ENCODE data around the gene GRM7.

Gene GRM7

GRCh38 chr3:7029562-7029961 lies 168.6 kb downstream of the GRM7 start:
- H3K27me3 Mint-ChIP-seq, result no peaks in the 10 kb centered on the region
- peaks cover 6% of the 10 kb centered on the region for H3K9me3 Mint-ChIP-seq
- H3K4me3 Mint-ChIP-seq, result no peak overlapping the region
- H3K27ac Mint-ChIP-seq, result no peak overlapping the region
- H3K4me1 Mint-ChIP-seq, result no peaks in the 10 kb centered on the region
- H3K36me3 Mint-ChIP-seq, result no peaks in the 10 kb centered on the region
- no peak for ATAC-seq

GRCh38 chr3:7038394-7038793 lies 177.5 kb downstream of the GRM7 start:
- Mint-ChIP-seq H3K36me3 (no peaks in the 10 kb centered on the region), H3K4me1 (no peaks in the 10 kb centered on the region), H3K4me3 (no peak overlapping the region), H3K27ac (no peak overlapping the region), H3K27me3 (no peaks in the 10 kb centered on the region), H3K9me3 (peaks cover 5% of the 10 kb centered on the region)
- no peak for ATAC-seq

- H3K27me3 Mint-ChIP-seq, result no peaks in the 10 kb centered on the region
- no peaks in the 10 kb centered on the region for H3K36me3 Mint-ChIP-seq
- H3K4me1 Mint-ChIP-seq, result no peaks in the 10 kb centered on the region
- H3K4me3 Mint-ChIP-seq, result no peak overlapping the region
- H3K27ac Mint-ChIP-seq, result no peak overlapping the region
- ATAC-seq, result no peak
- peaks cover 9% of the 10 kb centered on the region for H3K9me3 Mint-ChIP-seq
Observed at GRCh38 chr3:7062714-7063113, 201.8 kb downstream of the GRM7 start.

DNA sequence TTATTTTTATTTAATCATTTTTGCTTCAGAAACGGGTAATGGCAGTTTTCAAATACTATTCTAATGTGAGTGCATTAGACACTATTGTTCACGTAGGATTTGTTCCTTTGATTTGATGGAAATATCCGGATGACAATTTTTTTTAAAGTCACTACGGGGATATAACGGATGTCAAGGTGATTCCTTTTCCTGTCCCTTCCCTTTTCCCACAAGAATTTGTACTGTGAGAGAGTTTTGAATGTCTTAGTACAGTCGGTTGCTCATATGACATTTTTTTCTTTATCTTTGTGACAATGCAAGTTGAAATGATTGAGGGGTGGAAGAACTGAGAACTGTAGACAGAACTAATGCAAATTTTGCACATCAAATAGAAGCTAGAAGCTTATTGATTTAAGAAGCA lies 209.5 kb downstream of the GRM7 start:
- Mint-ChIP-seq H3K27ac (no peak overlapping the region), H3K4me1 (no peaks in the 10 kb centered on the region)
- ATAC-seq, result no peak

GRCh38 chr3:7074217-7074616 lies 213.3 kb downstream of the GRM7 start:
- Mint-ChIP-seq H3K27me3 (no peaks in the 10 kb centered on the region), H3K4me1 (no peaks in the 10 kb centered on the region), H3K9me3 (peaks cover 2% of the 10 kb centered on the region), H3K27ac (no peak overlapping the region), H3K4me3 (no peak overlapping the region), H3K36me3 (no peaks in the 10 kb centered on the region)
- ATAC-seq, result no peak

More for the DNA sequence above, 209.5 kb downstream of the GRM7 start:
- Mint-ChIP-seq H3K36me3 (no peaks in the 10 kb centered on the region), H3K4me3 (no peak overlapping the region), H3K27me3 (no peaks in the 10 kb centered on the region), H3K9me3 (peaks cover 3% of the 10 kb centered on the region)

- Mint-ChIP-seq H3K4me1 (no peaks in the 10 kb centered on the region), H3K9me3 (peaks cover 2% of the 10 kb centered on the region), H3K27ac (no peak overlapping the region), H3K27me3 (no peaks in the 10 kb centered on the region), H3K4me3 (no peak overlapping the region), H3K36me3 (no peaks in the 10 kb centered on the region)
- ATAC-seq, result no peak
Observed at GRCh38 chr3:7075117-7075516, 214.2 kb downstream of the GRM7 start.

- Mint-ChIP-seq H3K4me3 (no peak overlapping the region), H3K27ac (no peak overlapping the region), H3K27me3 (no peaks in the 10 kb centered on the region), H3K36me3 (no peaks in the 10 kb centered on the region), H3K9me3 (peaks cover 2% of the 10 kb centered on the region), H3K4me1 (no peaks in the 10 kb centered on the region)
- ATAC-seq, result no peak
Observed at GRCh38 chr3:7075901-7076300, 215.0 kb downstream of the GRM7 start.

DNA sequence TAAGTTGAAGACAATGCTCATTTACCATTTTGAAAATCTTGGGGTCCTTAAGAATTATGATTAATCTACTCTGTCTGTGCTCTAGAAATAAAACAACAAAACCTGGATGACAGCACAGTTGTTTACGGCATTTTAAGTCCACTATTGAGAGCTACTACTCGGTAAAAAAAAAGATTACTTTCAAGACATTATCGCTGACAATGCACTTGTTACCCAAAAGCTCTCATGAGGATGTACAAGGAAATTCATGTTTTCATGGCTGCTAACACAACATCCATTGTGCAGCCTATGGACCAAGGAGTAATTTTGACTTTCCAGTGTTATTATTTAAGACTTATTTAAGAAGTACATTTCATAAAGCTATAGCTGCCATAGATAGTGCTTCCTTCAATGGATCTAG lies 221.3 kb downstream of the GRM7 start:
- no peak overlapping the region for H3K4me3 Mint-ChIP-seq
- H3K27ac Mint-ChIP-seq, result no peak overlapping the region
- no peaks in the 10 kb centered on the region for H3K4me1 Mint-ChIP-seq
- no peaks in the 10 kb centered on the region for H3K36me3 Mint-ChIP-seq
- H3K27me3 Mint-ChIP-seq, result no peaks in the 10 kb centered on the region
- H3K9me3 Mint-ChIP-seq, result peaks cover 1% of the 10 kb centered on the region
- no peak for ATAC-seq

DNA sequence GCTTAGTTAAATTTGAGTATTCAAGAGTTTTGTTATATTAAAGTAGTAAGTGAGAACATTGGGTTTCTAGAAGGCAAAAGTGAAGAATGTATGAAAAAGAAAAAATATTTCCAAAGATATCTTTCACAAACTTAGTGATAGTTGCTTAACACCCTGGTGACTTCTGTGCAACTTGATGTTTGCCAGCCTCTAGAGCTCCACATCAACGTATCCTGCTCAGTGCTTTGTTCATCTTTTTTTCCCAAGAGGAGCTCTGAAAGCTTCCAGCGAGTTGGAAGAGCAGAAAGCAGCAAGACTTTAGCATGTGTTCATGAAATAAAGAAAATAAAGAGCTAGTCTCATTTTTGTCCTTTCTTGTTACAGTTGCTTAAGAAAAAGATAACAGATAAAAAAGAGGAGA lies 225.5 kb downstream of the GRM7 start:
- H3K27me3 Mint-ChIP-seq, result no peaks in the 10 kb centered on the region
- ATAC-seq, result no peak
- H3K27ac Mint-ChIP-seq, result no peak overlapping the region
- no peaks in the 10 kb centered on the region for H3K9me3 Mint-ChIP-seq
- no peaks in the 10 kb centered on the region for H3K4me1 Mint-ChIP-seq
- no peak overlapping the region for H3K4me3 Mint-ChIP-seq
- no peaks in the 10 kb centered on the region for H3K36me3 Mint-ChIP-seq

- no peak for ATAC-seq
- no peaks in the 10 kb centered on the region for H3K27me3 Mint-ChIP-seq
- H3K9me3 Mint-ChIP-seq, result peaks cover 4% of the 10 kb centered on the region
- no peaks in the 10 kb centered on the region for H3K4me1 Mint-ChIP-seq
- H3K4me3 Mint-ChIP-seq, result no peak overlapping the region
- H3K36me3 Mint-ChIP-seq, result no peaks in the 10 kb centered on the region
- H3K27ac Mint-ChIP-seq, result no peak overlapping the region
Observed at GRCh38 chr3:7095116-7095515, 234.2 kb downstream of the GRM7 start.

DNA sequence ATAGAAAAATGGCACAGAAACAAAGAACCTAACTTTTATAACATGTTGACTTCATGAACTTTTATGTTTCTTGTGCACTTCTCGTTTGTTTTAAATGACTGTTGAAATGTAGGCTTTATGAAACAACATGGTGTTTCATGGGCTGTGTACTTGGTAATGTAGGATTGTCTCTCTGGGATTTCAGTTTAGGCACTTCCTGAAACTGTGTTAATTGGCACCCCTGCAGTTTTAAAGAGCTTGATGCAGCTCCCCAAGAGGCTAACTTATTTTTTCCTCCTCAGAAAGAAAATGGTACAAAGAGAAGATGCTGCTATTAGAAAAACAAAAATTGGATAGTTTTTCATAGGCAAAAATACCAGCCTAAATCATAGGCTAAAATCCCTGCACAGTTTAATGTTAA lies 239.2 kb downstream of the GRM7 start:
- Mint-ChIP-seq H3K4me3 (no peak overlapping the region), H3K4me1 (no peaks in the 10 kb centered on the region), H3K36me3 (no peaks in the 10 kb centered on the region), H3K9me3 (no peaks in the 10 kb centered on the region), H3K27ac (no peak overlapping the region), H3K27me3 (no peaks in the 10 kb centered on the region)
- no peak for ATAC-seq

- no peaks in the 10 kb centered on the region for H3K9me3 Mint-ChIP-seq
- no peaks in the 10 kb centered on the region for H3K36me3 Mint-ChIP-seq
- no peak for ATAC-seq
- H3K27me3 Mint-ChIP-seq, result no peaks in the 10 kb centered on the region
- no peak overlapping the region for H3K4me3 Mint-ChIP-seq
- H3K27ac Mint-ChIP-seq, result no peak overlapping the region
- no peaks in the 10 kb centered on the region for H3K4me1 Mint-ChIP-seq
Observed at GRCh38 chr3:7106635-7107034, 245.7 kb downstream of the GRM7 start.

DNA sequence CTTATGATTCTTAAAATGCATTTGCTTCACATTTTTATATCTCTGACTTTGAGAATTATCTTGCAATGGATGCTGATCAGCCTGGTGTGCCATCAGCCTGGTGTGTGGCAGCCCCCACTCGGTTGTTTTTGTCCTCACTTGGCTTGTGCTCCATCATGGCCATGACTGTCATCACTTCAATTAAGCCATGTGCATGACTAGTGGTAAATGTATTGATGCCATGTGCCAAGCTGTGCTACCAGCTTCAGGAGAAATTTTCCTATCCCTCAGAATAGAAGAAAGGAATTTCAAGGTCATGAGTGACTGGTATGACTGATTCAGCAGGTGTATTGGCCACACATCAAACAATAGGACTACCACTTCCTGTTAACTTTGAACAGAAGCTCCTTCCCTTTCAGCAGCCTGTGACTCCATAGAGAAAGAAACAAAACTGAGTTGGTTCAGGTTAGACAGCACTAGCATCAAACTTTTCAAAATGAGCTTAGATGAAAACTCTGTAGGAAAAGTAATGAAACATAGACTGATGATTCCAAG lies 251.7 kb downstream of the GRM7 start:
- ATAC-seq, result no peak
- H3K36me3 Mint-ChIP-seq, result no peaks in the 10 kb centered on the region
- no peak overlapping the region for H3K27ac Mint-ChIP-seq

GRCh38 chr3:7144697-7145308 lies 283.9 kb downstream of the GRM7 start:
- ATAC-seq, result no peak
- H3K4me1 Mint-ChIP-seq, result no peaks in the 10 kb centered on the region
- no peak overlapping the region for H3K27ac Mint-ChIP-seq
- H3K9me3 Mint-ChIP-seq, result peaks cover 5% of the 10 kb centered on the region
- no peaks in the 10 kb centered on the region for H3K27me3 Mint-ChIP-seq
- H3K4me3 Mint-ChIP-seq, result no peak overlapping the region
- H3K36me3 Mint-ChIP-seq, result no peaks in the 10 kb centered on the region

More for the DNA sequence above, 251.7 kb downstream of the GRM7 start:
- H3K4me3 Mint-ChIP-seq, result no peak overlapping the region
- no peaks in the 10 kb centered on the region for H3K9me3 Mint-ChIP-seq
- H3K4me1 Mint-ChIP-seq, result no peaks in the 10 kb centered on the region
- H3K27me3 Mint-ChIP-seq, result no peaks in the 10 kb centered on the region

- H3K4me3 Mint-ChIP-seq, result no peak overlapping the region
- no peak overlapping the region for H3K27ac Mint-ChIP-seq
- no peaks in the 10 kb centered on the region for H3K36me3 Mint-ChIP-seq
- peaks cover 2% of the 10 kb centered on the region for H3K9me3 Mint-ChIP-seq
- no peaks in the 10 kb centered on the region for H3K4me1 Mint-ChIP-seq
- H3K27me3 Mint-ChIP-seq, result no peaks in the 10 kb centered on the region
- no peak for ATAC-seq
Observed at GRCh38 chr3:7146529-7146928, 285.6 kb downstream of the GRM7 start.

- Mint-ChIP-seq H3K4me3 (no peak overlapping the region), H3K27ac (no peak overlapping the region), H3K36me3 (no peaks in the 10 kb centered on the region), H3K27me3 (no peaks in the 10 kb centered on the region), H3K9me3 (no peaks in the 10 kb centered on the region), H3K4me1 (no peaks in the 10 kb centered on the region)
- ATAC-seq, result no peak
Observed at GRCh38 chr3:7158516-7158915, 297.6 kb downstream of the GRM7 start.

DNA sequence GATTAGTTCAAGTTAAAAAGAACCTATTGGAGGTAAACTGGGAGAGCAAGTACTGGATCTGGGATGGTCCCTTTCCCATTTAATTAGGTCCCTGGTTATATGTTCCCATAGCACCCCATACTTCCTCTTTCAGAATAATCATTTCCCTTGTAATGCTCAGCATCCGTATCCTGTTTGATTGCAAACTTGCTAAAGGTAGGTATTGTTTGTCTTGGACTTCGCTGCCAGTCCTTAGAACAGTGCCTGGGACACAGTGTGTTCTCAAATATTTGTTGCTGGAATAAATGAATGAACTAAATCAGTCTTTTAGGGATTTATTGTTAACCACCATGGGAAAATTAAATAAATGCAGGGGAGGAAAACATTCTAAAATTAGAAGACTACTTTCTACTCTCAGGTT lies 299.8 kb downstream of the GRM7 start:
- Mint-ChIP-seq H3K36me3 (no peaks in the 10 kb centered on the region), H3K9me3 (no peaks in the 10 kb centered on the region), H3K4me3 (no peak overlapping the region), H3K27me3 (no peaks in the 10 kb centered on the region), H3K4me1 (no peaks in the 10 kb centered on the region), H3K27ac (no peak overlapping the region)
- no peak for ATAC-seq
